ENCODE data around the gene ADGRD2.

ADGRD2 gene

GRCh38 chr9:124478354-124478753, 28.1 kb downstream of the ADGRD2 start:
- no peak for DNase-seq (ENCODE audit: low spot score)

GRCh38 chr9:124479371-124479770, 29.1 kb downstream of the ADGRD2 start:
- no peak for DNase-seq (ENCODE audit: low spot score)

DNA sequence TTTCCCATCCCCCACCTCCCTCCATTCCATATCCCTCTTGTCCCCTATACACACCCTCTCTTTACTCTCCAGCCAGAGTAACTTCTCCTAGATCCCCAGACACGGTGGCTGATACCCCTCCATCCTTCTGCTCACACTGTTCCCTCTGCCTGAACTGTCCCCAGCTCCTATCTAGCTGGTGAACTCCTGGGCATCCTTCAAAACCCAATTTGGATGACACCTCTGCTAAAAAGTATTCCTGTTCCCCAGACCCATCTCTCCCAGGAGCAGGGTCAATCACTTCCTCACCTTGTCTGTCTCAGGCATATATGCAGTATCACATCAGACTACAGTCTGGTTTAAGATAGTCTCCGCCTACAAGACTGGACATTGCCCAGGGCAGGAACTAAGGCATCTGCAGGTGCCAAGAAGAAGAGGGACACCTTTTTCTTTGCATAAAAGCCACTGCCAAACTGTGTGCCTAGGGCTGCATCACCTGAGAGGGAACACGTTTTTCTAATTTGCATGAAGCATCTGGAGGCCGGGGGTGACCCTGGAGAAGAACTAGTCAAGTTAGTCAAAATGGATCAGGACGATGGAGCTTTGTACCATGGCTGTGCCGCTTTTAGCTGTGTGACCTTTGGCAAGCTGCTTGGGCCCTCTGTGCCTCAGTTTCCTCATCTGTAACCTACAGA, 29.8 kb downstream of the ADGRD2 start:
- no peak for DNase-seq (ENCODE audit: low spot score)

DNA sequence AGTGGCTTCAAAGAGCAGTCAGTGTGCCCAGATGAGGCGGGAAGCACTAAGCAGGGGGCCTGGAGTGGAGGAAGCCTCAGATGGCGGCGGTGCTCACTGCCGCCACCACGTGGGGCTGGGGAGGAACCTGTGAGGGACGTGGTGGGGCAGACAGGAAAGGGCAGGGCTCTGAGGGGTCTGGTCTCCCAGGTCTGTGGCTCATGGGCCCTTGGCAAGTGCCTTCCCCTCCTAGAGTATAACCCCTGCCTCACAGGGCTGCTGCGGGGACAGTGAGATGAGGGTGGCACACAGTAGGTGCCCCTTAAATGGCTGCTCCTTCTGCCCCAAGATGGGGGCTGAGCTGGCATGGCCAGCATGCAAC, 30.4 kb downstream of the ADGRD2 start:
- peak; percentile 77 for DNase-seq (ENCODE audit: low spot score)

- DNase-seq (ENCODE audit: low spot score), result no peak
Observed at GRCh38 chr9:124481115-124481514, 30.9 kb downstream of the ADGRD2 start.

- peak; percentile 50 for DNase-seq (ENCODE audit: low spot score)
Observed at GRCh38 chr9:124482431-124483031, 32.3 kb downstream of the ADGRD2 start.

DNA sequence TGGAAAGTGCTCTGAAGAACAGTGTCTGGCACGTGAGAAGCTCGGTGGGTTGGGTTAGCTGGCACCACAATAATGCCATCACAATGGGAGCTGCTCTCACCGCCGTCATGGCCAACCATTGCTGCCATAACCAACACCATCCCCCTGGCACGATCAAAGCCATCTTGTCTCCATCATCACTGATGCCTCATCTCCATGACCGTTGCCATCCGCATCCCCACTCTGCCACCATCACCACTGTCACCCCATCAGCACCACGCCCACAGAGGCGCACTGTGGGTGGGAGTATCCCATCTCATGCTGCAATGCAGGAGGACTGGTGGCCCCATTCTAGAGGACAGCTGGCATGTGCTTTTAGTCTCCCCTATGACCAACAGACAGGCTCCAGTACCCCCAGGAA, 33.2 kb downstream of the ADGRD2 start:
- DNase-seq (ENCODE audit: low spot score), result no peak

DNA sequence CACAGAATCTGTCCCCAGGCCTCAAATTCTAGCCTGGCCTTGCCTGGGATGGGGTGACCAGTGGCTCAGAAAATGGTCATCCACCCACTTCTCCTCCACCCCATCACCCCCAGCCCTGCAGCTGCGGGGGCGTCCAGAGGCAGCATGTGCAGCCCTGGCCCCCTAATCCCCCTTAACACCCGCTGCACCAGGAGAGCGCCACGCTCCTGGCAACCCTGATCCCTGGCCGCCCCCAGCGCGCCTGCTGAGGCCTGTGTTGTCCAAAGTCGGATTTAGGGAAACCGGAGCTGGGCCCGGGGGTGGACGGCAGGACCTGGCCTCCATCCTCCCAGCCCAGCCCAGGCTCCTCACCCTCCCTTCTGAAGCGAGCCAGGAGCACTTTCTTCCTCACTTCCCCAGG, 35.0 kb downstream of the ADGRD2 start:
- no peak for DNase-seq (ENCODE audit: low spot score)

DNA sequence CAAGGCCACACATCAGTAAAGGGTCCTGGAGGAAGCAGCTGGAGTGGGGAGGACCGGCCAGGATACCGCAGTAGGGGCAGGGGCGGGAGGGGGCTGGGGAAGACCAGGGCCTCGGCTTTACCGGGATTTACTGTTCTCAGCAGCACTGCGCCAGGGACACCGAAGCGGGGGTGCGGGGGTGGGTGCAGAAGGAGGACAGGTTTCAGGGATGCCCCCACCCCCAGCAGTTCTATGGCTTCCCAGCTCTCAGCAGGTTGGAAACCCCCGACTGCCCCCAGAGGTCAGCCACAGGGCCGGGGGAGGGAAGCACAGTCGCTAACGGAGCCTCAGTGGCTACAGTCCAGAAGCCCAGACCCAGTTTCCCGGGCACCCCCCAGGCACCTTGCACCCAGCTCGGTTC, 35.7 kb downstream of the ADGRD2 start:
- DNase-seq (ENCODE audit: low spot score), result no peak

GRCh38 chr9:124486778-124487259, 36.6 kb downstream of the ADGRD2 start:
- DNase-seq (ENCODE audit: low spot score), result no peak

DNA sequence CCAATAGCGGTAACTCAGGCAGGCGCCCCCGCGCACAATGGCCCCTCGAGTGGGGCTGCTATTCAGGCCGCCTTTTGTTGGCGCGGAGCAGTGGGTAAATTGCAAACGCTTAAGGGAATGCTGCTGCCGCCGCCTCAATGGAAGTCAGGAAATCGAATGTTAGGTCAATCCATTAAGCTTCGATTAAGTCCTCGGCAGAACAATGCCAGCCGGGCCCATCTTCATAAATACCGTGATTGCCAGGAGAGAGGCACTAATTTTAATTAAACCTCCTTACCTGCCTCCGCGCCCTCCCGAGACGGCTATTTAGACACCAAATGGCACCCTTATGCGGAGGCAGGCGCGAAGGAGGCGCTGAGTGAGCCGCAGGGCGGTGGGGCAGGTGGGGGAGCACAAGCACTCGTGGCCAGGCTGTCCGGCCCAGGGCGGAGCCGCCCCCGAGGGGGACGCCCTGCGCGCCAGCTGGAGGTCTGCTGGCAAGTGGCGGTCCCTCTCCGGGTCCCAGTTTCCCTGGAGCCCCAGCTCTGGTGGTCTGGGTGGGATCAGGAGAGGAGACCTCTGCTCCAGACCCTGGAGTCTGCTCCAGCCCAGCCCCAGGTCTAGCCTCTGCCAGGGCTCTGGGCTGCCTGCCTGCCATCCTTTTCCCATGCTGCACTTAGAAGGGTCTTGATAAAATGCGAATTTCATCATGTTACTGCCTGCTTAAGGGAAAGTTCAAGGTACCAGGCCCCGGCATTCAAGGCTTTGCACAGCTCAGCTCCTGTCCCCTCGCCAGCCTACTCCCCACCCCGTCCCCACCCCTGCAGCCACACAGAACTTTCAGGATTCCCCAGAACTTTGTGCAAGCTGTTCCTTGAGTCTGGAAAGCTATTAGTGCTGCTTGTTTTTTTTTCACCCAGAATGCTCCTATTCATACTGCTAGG, 37.3 kb downstream of the ADGRD2 start:
- no peak for DNase-seq (ENCODE audit: low spot score)

DNA sequence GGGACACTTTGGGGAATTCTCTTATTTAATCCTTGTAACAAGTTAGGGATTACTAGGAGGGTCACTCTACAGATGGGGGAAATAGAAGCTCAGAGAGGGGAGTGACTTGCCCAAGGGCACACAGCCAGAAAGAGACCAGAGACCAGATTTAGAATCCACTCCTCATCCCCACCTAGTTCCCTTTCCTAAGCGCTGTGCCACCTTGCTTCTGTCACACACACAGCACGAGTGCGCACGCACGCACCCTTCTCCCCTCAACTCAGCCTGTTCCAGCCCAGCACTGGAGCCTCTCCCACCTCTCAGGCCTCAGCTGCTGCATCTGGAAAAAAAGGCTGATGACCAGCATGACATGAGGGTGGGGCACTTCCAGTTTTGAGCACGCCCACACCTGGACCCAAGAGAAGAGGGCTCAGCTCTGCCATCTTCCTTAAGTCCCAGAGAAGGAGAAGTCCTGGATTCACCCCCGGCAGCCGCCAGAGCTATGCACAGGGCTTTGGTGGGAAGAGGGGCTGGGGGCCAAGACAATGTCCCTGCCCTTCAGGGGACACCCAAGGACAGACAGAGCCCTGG, 38.5 kb downstream of the ADGRD2 start:
- DNase-seq (ENCODE audit: low spot score), result no peak

GRCh38 chr9:124489222-124489621, 39.0 kb downstream of the ADGRD2 start:
- peak; percentile 71 for DNase-seq (ENCODE audit: low spot score)

DNA sequence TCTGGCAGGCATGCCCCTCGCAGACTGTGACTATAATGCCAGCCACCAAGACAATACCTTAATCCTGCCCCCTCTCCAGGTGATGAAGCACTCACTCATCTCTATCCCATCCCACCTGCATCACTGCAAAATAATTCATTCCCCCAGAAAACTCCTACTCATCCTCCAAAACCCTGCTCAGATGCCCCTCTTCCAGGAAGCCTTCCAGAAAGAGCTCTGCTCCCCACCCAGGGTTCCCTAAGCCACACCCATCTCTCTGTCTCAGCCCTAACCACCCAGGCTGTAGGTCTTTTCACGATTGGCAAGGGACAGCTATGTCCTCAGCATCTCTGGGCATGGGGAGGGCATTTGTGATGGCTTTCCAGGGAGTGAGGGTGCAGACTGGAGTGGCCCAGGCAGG, 39.8 kb downstream of the ADGRD2 start:
- DNase-seq (ENCODE audit: low spot score), result no peak

DNA sequence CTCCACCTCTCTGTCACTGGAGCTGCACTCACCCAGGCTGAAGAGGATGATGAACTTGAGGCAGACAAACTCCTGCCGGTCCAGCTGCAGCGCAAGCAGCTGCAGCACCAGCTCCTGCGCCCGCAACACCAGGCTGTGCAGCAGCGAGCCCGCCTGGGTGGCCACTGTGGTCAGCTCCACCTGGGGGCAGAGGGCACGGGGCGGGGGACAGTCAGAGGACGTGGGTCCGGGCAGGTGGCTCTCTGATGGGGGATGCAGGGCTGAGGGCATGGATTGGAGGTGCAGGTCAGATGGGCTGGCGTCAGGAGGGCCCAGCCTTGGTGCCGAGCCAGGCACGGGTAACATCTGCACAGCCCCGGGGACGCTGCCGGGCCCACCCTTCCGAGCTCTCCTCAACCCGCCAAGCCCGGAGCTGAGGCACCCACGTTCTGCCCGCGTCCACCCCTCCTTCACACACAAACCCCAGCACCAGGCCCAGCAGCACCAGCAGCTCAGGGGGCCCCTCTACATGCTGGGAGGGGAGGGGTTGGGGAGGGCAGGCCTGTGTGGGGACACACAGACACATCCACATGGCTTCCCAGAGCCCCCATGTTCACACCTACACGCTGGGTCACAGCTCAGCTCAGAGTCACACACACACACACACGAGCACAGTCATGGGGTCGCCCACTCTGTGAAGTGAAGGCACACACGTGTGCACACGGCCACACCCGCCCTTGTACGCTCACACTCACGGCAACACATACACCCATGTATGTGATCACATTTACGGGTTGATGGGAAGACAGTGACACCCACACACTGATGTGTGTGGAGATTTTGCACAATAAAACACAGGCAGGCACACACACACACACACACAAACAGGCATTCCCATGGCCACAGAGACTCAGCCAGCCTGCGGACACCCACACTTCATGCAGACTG, 41.1 kb downstream of the ADGRD2 start:
- DNase-seq (ENCODE audit: low spot score), result no peak

- no peak for DNase-seq (ENCODE audit: low spot score)
Observed at GRCh38 chr9:124492818-124493217, 42.6 kb downstream of the ADGRD2 start.

DNA sequence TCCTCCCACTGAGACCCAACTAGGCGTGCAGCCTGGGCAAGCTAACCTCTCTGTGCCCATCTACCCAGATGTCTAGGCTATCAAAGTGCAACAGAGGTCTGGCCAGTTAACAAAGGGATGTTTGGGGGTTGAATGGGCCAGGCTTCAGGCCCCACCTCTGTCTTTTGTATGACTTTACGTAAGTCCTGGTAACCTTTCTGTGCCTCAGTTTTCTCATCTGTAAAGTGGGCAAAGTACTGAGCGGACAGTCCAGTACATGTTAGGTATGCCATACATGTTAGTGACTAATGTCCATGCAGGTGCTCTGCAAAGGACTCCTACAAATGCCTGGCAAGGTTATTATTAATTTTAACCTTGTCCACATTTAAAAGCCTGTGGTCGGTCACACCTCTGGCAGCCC, 43.0 kb downstream of the ADGRD2 start:
- no peak for DNase-seq (ENCODE audit: low spot score)

DNA sequence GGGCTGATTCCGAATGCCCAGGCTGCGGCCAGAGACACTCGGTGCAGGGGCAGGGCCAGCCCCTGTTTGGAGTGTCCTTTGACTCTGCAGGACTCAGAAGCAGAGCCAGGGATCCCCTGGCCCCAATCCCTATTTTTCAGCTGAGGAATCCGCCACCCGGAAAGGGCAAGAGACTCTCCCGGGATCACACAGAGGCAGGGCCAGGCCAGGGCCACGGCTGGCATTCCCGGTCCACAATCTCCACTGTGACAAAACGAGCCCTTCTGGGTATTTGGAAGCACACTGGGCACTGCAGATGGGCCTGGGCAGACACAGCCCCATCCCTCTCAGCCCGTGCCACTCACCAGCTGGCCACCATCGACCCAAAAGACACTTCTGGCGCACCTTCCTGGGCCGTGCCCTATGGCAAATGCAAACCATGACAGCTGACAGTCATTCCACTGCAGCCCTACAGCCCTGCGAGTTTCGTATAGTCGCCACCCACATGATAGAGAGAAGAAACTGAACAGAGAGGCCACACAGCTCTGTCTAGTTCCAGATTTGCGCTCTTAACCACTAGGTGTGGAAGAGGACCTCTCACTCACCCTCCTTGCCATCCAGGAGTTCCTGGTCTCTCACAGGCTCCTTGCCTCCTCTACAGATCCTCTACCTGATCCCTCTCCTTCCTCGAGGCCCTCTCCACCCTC, 43.7 kb downstream of the ADGRD2 start:
- DNase-seq (ENCODE audit: low spot score), result no peak

DNA sequence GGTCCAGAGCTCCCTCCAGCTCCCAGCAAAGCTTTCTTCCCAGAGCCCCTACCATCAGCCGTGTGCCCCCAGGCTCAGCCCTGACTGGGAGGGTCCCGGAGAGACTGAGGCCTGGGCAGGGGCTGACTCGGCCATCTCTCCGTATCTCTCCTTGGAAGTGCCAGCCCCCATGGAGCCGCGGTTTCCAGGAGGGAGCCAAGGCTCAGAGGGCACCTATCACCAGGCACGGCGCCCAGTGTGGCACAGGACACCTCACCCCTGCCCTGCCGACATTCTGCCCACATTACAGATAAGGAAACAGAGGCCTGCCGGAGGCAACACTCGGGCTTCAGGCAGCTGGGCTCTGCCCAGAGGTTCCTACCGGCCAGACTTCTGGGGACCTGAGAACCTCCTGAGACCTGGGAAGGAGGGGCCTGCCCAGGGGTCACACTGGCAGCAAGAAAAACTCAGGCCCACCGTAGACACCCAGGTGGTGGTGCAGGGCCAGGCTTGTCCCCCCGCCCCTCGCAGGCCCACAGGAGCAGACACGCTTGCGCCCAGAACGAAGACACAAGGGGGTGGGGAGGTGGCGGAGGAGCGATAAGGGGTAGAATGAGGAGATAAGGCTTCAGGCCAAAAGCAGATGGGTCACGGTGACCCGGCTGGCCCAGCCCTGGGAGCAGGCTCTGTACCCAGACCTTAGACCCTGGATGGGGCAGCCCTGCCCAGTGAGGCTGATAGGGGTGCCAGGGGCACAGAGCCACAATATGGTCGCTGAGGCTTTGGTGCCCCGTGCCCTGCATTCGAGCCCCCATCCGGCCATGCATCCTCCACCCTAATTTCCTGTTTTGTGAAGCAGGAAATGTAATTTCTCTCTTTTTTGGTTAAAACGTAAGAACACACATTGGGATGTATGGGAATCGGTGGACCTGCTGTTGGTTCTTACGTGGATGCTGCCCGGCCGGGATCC, 45.1 kb downstream of the ADGRD2 start:
- no peak for DNase-seq (ENCODE audit: low spot score)

DNA sequence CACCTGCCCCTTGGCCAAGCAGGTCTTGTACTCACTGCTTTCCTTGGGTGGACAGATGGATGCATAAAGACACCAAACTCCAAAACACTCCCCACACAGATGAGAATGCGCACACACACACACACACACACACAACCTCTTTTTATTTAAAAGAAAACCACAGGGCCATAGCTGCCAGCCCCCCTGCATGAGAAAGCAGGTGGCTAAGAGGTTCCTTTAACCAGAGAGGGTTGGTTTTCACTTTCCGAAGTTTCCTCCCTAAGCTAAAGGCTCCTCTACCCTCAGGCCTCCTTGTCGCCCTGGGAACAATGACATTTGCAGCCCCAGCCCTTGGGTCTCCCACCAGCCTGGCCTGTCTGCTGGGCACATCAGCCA, 45.8 kb downstream of the ADGRD2 start:
- no peak for DNase-seq (ENCODE audit: low spot score)
